IPS-15b (cell line): ENCODE results near the gene SKA3.
"Not testable (repeated sequence)": the region's sequence is repeated elsewhere in the genome, so short reads cannot be mapped to it uniquely, and the experiment has no call there.

Experiments used
- H3K27me3 ChIP-seq: one replicate; pipeline ENCODE4 v1.6.1; 2013; ENCODE audit warnings: low read length; ENCODE audit not compliant: control insufficient read depth, insufficient read depth
- H3K36me3 ChIP-seq: one replicate; pipeline ENCODE4 v1.6.1; 2013; ENCODE audit warnings: low read length; ENCODE audit not compliant: control insufficient read depth, insufficient read depth
- H3K4me1 ChIP-seq: one replicate; pipeline ENCODE4 v1.6.1; 2013; ENCODE audit warnings: mild to moderate bottlenecking, low read length; ENCODE audit not compliant: control insufficient read depth, insufficient read depth
- H3K4me3 ChIP-seq: one replicate; pipeline ENCODE4 v1.5.1; 2013; ENCODE audit warnings: low read depth, low read length
- H3K9ac ChIP-seq: one replicate; pipeline ENCODE4 v1.6.1; 2013; ENCODE audit warnings: low read depth, mild to moderate bottlenecking, low read length
- H3K9me3 ChIP-seq: one replicate; pipeline ENCODE4 v1.6.1; 2013; ENCODE audit warnings: mild to moderate bottlenecking, low read length; ENCODE audit not compliant: control insufficient read depth, insufficient read depth

SKA3 gene

GRCh38 chr13:21152251-21152899, 24.0 kb downstream of the SKA3 start:
- Histone ChIP-seq H3K9me3 (no peaks in the 10 kb centered on the region), H3K36me3 (peaks cover 10% of the 10 kb centered on the region), H3K4me3 (no peak overlapping the region), H3K9ac (no peak overlapping the region), H3K4me1 (peaks cover 17% of the 10 kb centered on the region), H3K27me3 (no peaks in the 10 kb centered on the region)

GRCh38 chr13:21150013-21150412, 26.3 kb downstream of the SKA3 start:
- Histone ChIP-seq H3K9me3 (no peaks in the 10 kb centered on the region), H3K4me1 (peaks cover 17% of the 10 kb centered on the region), H3K36me3 (peaks cover 5% of the 10 kb centered on the region), H3K4me3 (no peak overlapping the region), H3K27me3 (no peaks in the 10 kb centered on the region), H3K9ac (no peak overlapping the region)

GRCh38 chr13:21149568-21149967, 26.8 kb downstream of the SKA3 start:
- Histone ChIP-seq H3K36me3 (peaks cover 2% of the 10 kb centered on the region), H3K9me3 (no peaks in the 10 kb centered on the region), H3K9ac (no peak overlapping the region)

GRCh38 chr13:21148557-21149258, 27.6 kb downstream of the SKA3 start:
- H3K4me3 ChIP-seq = no peak overlapping the region
- peaks cover 17% of the 10 kb centered on the region for H3K4me1 ChIP-seq
- H3K27me3 ChIP-seq = no peaks in the 10 kb centered on the region
- H3K9ac ChIP-seq = no peak overlapping the region
- H3K9me3 ChIP-seq = no peaks in the 10 kb centered on the region
- no peaks in the 10 kb centered on the region for H3K36me3 ChIP-seq

More at GRCh38 chr13:21149568-21149967, 26.8 kb downstream of the SKA3 start:
- no peaks in the 10 kb centered on the region for H3K27me3 ChIP-seq
- no peak overlapping the region for H3K4me3 ChIP-seq
- peaks cover 17% of the 10 kb centered on the region for H3K4me1 ChIP-seq

GRCh38 chr13:21147827-21148226, 28.5 kb downstream of the SKA3 start:
- no peaks in the 10 kb centered on the region for H3K9me3 ChIP-seq
- H3K4me3 ChIP-seq = no peak overlapping the region
- no peaks in the 10 kb centered on the region for H3K36me3 ChIP-seq
- no peak overlapping the region for H3K9ac ChIP-seq
- H3K27me3 ChIP-seq = no peaks in the 10 kb centered on the region
- H3K4me1 ChIP-seq = peaks cover 17% of the 10 kb centered on the region

GRCh38 chr13:21142766-21143165, 33.6 kb downstream of the SKA3 start:
- no peaks in the 10 kb centered on the region for H3K9me3 ChIP-seq
- H3K36me3 ChIP-seq = peaks cover 9% of the 10 kb centered on the region
- no peaks in the 10 kb centered on the region for H3K4me1 ChIP-seq
- H3K9ac ChIP-seq = no peak overlapping the region
- H3K4me3 ChIP-seq = peak overlapping the region; percentile 54
- no peaks in the 10 kb centered on the region for H3K27me3 ChIP-seq

GRCh38 chr13:21139374-21139773, 37.0 kb downstream of the SKA3 start:
- Histone ChIP-seq H3K9me3 (no peaks in the 10 kb centered on the region), H3K4me1 (no peaks in the 10 kb centered on the region), H3K4me3 (peak overlapping the region; percentile 98), H3K9ac (peak overlapping the region; percentile 77), H3K27me3 (no peaks in the 10 kb centered on the region), H3K36me3 (peaks cover 9% of the 10 kb centered on the region)

- Histone ChIP-seq H3K36me3 (peaks cover 9% of the 10 kb centered on the region), H3K9me3 (no peaks in the 10 kb centered on the region), H3K27me3 (no peaks in the 10 kb centered on the region), H3K4me3 (no peak overlapping the region), H3K9ac (no peak overlapping the region), H3K4me1 (no peaks in the 10 kb centered on the region)
These were observed 37.8 kb downstream of the SKA3 start for GRCh38 chr13:21138561-21138960.

- Histone ChIP-seq H3K27me3 (no peaks in the 10 kb centered on the region), H3K36me3 (peaks cover 7% of the 10 kb centered on the region), H3K4me1 (no peaks in the 10 kb centered on the region), H3K4me3 (no peak overlapping the region), H3K9me3 (no peaks in the 10 kb centered on the region), H3K9ac (no peak overlapping the region)
These were observed 38.7 kb downstream of the SKA3 start for GRCh38 chr13:21137696-21138095.

- not testable (repeated sequence) for H3K4me3 ChIP-seq, H3K27me3 ChIP-seq, H3K36me3 ChIP-seq, H3K4me1 ChIP-seq, H3K9me3 ChIP-seq
- peak overlapping the region; percentile 42 for H3K9ac ChIP-seq
These were observed 40.5 kb downstream of the SKA3 start for GRCh38 chr13:21135833-21136232.

- H3K9me3 ChIP-seq = no peaks in the 10 kb centered on the region
- H3K9ac ChIP-seq = no peak overlapping the region
- no peaks in the 10 kb centered on the region for H3K4me1 ChIP-seq
- H3K4me3 ChIP-seq = no peak overlapping the region
- H3K27me3 ChIP-seq = no peaks in the 10 kb centered on the region
- no peaks in the 10 kb centered on the region for H3K36me3 ChIP-seq
These were observed 41.9 kb downstream of the SKA3 start for GRCh38 chr13:21134475-21134874.

- no peaks in the 10 kb centered on the region for H3K9me3 ChIP-seq
- no peak overlapping the region for H3K4me3 ChIP-seq
- no peaks in the 10 kb centered on the region for H3K36me3 ChIP-seq
- H3K4me1 ChIP-seq = no peaks in the 10 kb centered on the region
- no peaks in the 10 kb centered on the region for H3K27me3 ChIP-seq
- H3K9ac ChIP-seq = no peak overlapping the region
These were observed 43.3 kb downstream of the SKA3 start for GRCh38 chr13:21133077-21133476.
